Uterus (tissue), 2 donors: ENCODE data around the gene PHACTR2.

Experiments
- POLR2A ChIP-seq, 2 donors: fragments of 450-650 bp; IDR thresholded peaks; one replicate each; pipeline ENCODE4 v1.6.1; 2016; ENCODE audit warnings: antibody characterized with exemption in 2 of 2, mild to moderate bottlenecking in 1 of 2, moderate library complexity in 1 of 2
- TF ChIP-seq, protein P1 (sequence below), 4 experiments: fragments of 200-600 bp in 2 of 4; fragments of 450-650 bp in 2 of 4; sonication (generic) in 2 of 4; IDR thresholded peaks; one replicate each; pipeline ENCODE4 v1.5.1; 2016 to 2019; ENCODE audit warnings: antibody characterized with exemption in 4 of 4, mild to moderate bottlenecking in 2 of 4, moderate library complexity in 1 of 4

DNA sequence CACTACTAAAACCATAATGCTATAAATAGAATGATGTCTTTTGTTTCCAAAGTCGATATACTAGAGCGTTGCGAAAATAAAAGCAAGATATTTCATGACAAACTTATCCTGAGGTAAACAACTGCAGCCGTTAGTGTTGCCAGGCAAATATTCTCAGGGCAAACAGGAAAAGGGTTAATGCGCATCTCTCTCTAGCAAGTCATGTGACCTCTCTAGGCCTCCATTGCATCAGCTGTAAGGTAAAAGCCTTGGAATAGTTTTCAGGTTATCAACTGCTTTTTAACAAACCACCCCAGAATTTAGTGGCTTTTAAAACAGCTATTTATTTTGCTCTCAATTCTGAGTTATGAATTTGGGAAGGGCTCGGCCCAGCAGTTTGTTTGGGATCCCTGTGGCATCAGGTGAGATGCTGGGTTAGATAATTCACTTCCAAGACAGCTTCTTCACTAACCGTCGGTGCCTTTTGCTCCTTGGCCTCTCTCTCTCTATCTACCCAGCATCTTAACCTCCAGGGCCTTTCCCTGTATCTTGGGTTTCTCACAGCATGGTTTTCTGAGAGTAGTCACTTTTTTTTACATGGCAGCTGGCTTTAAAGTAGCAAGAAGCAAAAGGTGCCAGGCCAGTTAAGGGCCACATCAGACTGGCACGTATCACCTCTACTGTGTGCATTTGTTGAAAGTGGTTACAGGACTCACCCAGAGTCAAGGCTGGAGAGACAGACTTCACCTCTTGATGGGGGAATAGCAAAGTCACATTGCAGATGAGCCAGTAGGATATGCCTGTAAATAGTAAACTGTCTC lies 126.2 kb downstream of the PHACTR2 start:
- TF ChIP-seq, protein P1, sequence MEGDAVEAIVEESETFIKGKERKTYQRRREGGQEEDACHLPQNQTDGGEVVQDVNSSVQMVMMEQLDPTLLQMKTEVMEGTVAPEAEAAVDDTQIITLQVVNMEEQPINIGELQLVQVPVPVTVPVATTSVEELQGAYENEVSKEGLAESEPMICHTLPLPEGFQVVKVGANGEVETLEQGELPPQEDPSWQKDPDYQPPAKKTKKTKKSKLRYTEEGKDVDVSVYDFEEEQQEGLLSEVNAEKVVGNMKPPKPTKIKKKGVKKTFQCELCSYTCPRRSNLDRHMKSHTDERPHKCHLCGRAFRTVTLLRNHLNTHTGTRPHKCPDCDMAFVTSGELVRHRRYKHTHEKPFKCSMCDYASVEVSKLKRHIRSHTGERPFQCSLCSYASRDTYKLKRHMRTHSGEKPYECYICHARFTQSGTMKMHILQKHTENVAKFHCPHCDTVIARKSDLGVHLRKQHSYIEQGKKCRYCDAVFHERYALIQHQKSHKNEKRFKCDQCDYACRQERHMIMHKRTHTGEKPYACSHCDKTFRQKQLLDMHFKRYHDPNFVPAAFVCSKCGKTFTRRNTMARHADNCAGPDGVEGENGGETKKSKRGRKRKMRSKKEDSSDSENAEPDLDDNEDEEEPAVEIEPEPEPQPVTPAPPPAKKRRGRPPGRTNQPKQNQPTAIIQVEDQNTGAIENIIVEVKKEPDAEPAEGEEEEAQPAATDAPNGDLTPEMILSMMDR (IDR thresholded peaks at IDR 0.05) = no peak
- TF ChIP-seq POLR2A (IDR thresholded peaks at IDR 0.05) = no peak
